Activated naive CD4-positive, alpha-beta T cell (primary cell): ENCODE measurements around the gene KCNF1.

Experiments
- DNase-seq, 4 experiments: peaks; one replicate each; lab custom pipeline; 2025; lab: John Stamatoyannopoulos, UW

Gene KCNF1

DNA sequence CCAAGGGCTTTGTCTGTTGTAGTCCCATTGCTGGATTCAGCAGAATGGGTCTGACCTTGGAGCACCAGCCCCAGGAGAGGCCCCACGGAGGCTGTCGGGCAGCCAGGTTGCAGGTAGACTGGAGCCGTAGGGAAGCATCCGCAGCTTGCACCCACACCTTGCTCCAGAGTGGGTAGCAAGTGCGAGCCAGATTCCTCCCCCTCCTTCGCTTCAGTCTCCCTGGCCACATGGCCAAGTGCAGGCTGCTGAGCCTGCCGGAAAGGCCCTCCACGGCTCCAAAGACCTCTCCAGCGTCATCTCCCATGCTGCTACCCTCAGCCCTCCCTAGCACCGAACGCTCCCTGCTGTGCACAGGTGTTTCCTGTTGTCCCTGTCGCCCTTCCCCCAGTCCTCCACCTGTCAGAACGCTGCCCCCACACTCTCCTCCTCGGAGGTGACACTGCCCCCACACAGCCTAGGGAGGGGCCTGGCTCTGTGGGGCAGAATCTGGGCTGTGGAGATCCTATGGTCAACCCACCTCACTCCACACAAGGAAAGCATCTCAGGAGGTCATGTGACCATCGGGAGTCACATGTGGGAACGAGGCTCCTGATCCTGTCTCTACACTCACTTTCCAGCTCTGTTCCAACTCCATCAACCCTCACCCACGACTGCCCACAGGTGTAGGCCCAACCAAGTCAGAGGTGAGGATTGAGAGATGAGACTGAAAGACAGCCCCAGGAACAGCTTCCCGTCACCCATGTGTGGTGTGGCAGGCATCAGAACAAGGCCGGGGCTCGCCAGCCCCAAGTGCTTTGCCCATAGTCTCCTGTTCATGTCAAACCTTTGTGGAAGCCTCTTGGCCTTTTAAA, 8.3 kb downstream of the KCNF1 start:
- DNase-seq: no peak

DNA sequence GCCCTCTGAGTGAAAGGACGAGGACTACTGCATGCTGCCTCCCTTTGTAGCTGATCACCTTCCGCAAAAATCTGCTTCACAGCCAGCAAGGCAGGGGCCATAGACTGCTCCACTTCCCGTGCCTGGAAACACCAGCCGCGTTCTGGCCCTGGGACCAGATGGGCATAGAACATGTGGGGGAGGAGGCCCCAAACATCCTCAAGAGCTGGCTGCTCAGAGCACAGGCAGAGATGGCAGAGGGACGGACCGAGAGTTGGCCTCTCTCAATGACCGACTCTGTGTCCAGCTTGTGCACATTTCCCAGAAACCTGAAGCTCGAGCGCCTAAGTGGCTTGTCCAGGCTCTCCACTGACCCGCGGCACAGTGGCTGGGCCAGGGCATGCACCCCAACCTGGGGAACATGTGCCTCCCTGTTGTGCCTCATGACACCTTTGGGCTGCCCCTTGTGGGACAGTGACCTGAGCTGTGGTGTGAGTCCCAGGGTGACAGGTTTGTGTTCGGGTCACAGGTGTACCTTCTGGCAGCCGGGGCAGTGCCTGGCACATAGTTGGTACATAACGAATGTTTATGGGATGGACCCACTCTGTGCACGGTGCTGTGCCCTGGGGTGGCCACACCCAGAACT, 9.1 kb downstream of the KCNF1 start:
- no peak for DNase-seq

DNA sequence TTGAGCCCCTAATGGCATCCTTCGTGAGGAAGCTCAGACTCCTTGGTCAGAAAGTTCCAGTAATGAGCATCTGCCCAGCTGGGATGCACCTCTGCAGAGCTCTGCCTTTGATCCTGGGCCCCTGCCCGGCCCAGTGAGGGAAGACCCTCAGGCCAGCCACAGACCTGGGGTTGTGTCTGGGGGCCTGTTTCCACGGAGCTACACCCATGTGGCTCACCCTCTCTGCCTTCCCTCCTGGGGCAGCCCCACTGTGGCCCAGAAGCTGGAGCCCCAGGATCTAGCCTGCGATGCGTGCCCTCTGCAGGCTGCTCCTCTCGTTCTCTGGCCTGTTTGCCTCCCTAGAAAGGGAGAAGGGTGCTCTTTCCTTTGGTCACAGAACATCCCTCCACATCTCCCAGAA, 9.8 kb downstream of the KCNF1 start:
- no peak for DNase-seq

DNA sequence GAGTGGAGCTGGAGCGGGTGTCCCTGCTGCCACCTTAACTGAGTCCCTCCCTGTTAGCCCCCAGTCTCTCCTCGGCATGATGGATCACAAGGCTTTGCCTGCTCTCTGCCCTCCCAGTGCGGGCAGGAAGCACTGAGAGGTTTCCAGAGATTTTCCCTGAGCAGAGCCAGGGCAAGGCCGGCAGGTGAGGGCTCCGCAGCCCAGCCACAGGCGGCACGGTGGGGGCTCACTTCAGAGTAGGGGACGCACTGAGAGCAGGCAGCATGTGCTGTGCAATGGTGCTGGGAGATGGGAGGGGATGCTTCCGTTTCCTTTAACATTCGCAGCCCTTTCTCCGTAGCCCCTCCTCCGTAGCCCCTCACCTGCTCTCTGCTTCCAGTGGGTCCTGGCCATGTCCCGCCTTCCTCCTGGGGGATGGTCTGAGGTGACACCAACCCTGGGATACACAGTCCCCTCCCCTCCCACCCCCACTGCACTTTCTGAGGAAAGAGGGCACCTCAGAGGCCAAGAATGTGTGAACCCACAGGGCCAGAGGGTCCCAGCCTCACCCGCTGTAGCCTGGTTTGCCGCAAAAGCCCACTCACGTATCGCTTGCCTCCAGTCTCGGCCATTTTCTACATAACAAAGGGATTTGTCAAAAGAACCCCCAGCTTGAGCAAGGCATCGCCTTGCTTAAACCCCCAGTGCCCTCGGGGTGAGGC, 10.7 kb downstream of the KCNF1 start:
- no peak for DNase-seq

DNA sequence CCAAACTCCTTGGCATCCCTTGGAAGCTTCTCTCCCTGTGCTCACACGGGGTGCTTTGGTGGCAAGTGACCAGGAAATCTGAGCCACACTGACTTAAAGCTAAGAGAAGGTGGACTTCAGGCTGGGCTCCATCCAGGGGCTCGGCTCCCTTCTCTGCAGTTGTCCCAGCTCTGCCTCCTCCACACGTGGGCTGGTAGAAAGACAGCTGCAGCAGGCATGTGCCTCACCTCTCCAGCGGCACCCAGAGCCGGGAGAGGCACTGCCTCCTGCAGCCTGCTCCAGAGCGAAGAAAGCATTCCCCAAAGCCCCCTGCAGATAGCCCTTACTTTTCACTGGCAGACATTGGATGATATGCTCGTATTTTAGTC, 11.3 kb downstream of the KCNF1 start:
- DNase-seq: no peak

DNA sequence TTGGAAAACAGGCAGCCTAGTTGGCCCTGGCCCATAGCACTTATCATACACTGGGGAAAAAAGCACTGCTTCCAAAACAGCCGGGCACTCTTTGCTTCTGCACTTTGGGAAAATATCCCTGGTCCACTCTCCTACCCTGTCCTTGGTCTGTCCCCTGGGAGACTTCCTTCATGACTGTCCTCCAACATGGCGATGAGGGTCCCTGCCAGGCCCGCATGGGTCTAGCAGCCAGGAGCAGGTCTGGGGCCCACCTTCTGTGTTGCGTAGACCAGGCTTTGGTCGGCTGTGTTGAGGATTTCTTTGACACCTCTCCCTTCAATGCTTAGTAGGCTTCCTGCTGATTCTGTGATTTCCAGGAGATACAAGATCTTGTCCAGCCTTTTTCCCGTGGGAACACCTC, 12.2 kb downstream of the KCNF1 start:
- DNase-seq: no peak

DNA sequence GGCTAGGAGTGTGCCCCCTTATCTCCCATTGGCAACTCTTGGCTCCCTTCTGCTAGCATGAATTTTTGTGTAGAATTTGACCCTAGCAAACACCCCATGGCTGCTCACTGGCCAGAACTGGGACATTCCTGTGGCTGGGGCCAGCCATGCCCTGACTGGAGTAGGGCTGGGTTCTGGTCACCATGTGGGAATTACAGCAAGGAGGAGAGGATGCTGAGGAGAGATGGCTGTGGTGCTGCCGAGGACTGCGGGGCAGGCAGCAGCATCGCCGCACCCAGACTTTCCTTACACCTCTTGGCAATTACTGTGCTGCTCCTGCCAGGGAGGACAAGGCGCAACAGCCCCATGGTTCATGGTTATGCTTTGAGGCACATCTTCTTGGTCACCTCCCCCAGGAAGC, 12.7 kb downstream of the KCNF1 start:
- no peak for DNase-seq

DNA sequence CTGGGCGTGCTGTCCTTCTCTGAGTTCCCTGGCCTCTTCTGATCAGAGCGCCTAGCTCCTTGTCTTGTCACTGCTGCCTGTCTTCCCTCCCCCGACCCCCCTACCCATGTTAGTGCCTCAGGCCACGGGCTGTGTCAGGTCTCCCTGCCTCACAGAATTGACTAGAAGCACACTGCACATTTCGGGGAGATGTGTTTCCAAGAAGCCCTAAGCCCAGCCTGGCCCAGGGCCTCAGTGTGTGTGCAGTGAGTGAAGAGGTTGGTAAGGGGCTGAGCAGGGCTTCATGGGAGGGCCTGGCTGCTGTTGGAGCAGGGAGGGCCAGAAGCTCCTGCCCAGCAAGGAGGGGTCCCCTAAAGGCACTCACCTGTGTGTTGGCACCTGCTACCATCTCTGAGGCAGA, 13.1 kb downstream of the KCNF1 start:
- no peak for DNase-seq

DNA sequence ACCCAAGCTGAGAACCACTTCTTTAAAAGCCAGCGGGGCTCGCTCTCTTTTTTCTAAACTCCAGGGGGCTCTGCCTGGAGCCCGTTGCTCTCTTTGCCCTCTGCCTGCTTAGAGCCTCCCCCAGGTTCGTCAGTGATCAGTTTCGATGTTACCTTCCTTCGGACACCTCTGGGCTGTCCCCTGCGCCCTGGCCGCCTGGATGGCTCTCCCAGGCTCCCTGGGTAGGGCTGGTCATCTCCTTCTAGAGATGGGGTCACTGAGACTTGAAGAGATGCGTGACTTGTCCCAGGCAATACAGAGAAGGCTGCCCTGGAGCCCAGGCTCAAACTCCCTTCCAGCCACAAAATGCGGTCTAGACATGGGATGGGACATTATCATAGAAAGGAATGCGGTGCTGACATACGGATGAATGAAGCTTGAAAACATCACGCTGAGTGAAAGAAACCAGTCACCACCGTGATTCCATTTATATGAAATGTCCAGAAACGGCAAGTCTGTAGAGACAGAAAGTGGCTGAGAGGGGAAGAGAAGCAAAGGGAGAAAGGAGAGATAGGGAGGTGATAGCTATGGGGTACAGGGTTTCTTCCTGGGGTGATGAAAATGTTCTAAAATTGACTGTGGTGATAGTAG, 14.6 kb downstream of the KCNF1 start:
- no peak for DNase-seq

DNA sequence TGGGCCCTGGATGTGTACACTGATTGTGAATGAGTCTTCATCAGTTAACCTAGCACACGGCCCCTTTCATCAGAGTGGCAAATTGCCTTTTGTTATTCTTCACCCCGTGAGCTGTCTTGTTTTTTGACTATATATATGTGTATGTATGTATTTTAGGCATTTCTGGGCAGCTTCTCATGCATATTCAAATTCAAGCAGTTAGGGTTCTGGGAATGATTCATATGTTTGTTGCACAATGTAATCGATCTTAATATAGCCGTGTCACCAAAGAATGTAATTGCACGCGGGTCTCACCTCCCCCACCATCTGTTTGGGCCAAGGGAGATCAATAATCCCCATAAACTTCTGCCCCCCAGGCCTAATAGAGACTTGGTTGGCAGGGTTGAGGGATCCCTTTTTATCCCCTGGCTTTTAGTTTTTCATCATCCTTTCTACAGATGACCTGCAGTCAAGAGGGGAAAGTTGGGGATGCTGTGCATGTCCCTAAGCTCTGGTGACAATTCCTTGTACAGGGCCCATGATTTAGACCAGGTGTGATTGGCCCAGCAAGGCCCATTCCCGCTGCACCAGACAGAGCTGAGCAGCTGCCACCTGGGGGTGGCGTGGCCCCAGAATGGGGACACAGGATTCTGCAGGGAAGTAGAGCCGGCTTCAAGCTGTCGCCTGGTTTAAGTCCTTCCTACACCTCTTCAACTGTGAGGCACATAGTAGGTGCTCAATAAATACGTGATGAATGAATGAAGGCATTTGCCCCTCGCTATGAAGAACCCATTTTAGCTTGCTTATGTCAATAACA, 19.2 kb downstream of the KCNF1 start:
- no peak for DNase-seq

DNA sequence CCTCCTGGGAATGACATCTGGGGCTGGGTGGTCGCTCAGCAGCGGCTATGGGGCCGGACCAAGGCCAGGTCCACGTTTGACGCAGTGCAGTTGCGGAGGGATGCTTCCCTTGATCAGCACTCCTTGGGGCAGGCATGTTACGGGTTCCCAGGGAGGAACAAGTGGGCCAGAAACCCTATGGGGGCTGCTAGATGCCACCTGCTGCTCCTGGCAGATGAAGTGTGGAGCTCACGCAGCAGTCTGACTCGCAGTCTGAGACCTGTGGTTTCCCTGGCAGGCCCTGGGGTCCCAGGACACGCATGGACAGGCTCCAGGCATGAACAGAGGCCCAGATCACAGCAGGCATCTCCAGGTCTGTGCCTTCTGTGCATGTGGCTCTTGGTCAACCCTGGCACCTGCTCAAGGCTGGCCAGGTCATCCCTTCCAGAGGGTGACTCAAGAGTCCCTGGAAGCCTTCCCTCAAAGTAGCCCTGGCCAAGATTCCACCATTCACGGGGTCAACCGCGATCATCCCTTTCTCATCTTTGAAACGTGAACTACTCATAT, 20.0 kb downstream of the KCNF1 start:
- DNase-seq: no peak

DNA sequence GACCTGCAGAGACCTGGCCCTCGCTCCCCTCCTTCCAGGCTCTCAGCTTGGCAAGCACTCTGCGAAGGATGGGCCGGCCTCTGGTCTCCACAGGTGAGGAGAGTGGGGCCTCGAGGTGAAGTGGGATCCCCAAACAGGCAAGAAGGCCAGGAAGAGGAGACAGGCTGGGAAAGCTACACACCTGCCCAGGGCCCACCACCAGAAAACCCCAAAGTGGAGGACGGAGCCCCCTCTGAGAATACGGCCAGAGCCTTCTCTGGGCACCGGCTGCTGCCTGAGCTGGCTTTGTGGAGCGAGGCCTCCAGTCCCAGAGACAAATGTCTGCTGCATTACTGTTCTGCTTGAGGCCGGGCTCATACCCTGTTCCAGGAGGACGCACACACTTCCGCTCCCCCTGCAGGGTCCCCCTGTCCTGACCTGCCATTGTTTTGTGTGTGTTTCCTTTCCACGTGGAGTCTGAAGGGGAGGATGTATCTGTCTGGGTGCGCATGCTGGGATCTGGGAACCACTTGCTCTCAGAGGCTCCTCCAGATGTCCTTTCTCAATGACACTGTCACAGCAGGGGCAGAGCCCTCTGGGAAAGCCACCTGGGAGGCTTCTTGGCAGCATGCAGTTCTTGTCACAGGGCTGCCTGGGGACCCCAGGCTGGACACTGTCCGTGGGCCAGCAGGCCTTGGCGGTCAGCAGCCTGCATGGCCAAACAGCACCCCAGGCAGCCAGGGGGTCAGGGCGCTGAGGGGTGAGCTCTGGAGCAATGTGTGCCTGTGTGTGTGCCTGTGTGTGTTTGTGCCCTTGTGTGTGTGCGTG, 20.8 kb downstream of the KCNF1 start:
- DNase-seq: no peak

DNA sequence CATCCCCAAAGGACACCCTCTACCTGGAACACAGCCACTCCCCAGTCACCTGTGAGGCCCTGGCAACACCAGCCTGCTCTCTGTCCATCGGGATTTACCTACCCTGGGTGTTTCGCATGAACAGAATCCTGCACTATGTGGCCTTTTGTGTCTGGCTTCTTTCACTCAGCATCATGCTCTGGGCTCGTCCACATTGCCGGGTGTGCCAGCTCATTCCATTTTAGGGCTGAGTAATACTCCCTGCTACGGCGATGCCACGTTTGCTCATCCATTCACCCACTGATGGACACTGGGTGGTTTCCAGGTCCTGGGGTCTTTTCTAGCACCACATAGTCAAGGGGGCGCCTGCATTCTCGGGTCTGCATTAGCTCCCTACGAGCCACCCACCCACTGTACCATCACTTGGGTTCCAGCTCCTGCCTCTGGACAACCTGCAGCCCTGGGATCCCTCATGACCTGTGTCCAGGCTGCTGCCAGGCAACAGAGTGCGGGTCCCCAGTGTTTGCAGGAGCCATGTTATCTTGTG, 22.0 kb downstream of the KCNF1 start:
- no peak for DNase-seq

DNA sequence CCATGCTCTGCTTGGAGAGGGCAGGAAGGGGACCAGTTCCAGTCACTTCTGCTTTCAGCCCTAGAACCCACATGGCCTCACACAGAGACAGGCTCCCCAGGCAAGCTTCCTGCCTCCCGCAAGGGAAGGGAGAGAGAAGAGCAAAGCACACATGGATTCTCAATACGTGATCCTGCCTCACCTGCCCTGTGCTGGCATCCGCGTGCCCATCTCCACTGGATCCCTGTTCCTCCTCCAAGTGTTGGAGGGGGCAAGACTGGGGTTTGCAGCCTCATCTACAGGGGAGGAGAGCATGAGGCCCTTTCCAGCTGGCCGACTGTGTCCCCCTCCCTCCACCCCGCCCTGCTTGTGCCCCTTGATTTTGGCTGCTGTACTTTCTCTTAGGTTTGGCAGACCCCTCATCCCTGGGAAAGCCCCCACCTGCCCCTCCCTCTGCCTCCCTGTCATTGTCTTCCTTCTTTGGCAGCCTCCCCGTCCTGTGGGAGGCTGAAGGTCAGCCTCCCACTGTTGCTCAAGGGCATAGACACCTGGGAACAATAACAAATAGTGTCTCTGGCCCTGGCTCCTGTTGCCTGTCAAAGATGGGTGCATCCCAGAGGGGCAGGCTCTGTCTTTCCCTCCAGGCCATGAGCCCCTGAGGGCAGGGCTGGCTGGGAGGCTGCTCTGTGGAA, 22.7 kb downstream of the KCNF1 start:
- no peak for DNase-seq

DNA sequence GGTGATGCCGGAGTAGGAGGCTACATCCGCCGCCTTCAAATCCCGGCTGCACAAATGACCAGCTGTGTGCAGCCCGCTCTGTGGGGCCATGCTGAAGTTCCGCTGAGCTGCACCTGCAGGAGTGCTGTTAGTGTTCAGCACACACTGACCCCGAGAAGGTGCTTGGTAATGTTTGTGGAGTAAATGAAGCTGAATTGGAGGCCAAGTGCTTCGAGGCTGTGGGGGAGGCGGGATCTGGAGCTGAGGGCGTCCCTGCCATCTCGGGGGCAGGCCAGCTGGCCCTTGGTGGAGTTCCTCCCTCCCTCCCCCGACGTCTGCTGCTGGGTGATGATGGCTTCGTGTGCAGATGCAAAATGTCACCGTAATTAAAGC, 23.2 kb downstream of the KCNF1 start:
- DNase-seq: no peak

DNA sequence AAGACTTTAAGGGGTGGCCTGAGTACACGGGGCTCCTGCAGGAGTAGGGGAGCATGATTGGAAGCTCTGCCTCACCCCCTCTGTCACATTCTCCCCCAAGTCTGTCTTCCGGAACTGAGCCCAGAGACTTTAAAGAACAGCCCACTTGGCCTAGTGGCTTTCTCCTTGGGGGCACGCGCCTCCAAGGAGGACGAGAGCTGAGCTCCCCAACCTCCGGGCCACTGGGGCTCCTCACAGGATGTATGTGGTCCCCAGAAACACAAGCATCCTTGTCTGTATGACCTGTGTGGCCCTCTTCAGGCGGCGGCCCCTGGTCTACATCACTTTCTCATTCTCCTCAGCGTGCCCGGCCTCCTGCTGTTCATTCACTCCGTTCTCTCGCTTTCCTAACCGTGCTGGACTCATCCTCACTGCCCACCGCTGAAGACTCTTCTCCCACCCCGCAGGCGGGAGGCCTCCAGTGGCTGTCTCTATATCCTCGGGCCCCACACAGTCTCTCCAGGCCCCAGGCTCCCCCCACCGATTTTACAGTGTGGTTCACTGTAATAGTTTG, 23.7 kb downstream of the KCNF1 start:
- DNase-seq: no peak

DNA sequence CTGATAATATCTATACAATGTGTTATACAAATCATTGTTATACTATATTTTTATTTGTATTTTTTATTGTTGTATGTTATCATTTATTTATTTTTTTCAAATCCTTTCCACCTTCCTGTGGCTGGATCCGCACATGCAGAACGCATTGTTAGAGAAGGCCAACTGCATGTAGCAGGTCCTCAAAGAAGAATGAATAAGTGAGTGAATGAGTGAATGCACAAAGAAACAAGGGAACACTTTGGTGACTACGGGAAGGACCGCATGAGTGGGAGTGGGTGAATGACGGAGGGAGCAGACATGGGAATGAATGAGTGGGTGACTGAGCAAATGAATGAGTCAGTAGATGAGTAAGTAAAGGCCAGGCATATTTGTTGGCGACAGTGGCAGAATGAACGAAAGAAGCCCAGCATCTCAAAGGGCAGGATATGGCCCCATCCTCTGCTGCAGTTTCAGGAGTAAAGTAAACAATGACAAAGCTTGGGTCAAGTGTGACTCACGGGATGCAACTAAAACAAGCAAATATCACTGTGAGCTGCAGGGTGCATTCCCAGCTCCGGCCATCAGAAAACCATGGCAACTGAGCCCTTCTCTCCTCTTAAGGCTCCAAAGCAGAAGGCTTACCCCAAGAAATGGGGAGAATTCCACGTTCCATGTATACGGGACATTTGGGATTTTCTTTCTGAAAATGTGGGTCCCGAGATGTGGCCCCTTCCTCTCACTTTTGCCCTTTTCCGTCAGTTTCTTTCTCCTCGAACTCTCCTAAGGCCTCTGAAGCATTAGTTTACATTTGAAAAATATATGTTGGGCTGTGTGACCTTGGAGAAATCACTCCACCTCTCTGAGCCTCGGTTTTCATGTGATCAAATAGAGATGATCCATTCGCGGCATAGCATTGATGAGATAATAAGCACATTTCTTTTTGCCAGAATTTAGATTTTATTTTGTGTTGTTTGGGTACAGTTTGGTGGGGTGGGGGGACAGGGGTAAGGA, 24.5 kb downstream of the KCNF1 start:
- DNase-seq: no peak

DNA sequence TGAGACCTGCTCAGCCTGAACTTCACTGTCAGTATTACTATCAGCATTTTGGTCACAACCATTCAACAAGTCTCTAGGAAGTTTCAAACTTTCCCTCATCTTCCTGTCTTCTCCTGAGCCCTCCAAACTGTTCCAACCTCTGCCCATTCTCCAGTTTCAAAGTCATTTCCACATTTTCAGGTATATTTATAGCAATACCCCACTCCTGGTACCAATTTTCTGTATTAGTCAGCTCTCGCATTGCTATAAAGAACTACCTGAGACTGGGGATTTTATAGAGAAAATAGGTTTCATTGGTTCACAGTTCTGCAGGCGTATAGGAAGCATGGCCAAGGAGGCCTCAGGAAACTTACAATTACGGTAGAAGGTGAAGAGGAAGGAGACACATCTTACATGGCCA, 27.3 kb downstream of the KCNF1 start:
- no peak for DNase-seq
